Measurements from ENCODE around the gene TTC23L.
A peak's percentile ranks its signal among the peaks of the same experiment; 100 is the strongest.

TTC23L gene

DNA sequence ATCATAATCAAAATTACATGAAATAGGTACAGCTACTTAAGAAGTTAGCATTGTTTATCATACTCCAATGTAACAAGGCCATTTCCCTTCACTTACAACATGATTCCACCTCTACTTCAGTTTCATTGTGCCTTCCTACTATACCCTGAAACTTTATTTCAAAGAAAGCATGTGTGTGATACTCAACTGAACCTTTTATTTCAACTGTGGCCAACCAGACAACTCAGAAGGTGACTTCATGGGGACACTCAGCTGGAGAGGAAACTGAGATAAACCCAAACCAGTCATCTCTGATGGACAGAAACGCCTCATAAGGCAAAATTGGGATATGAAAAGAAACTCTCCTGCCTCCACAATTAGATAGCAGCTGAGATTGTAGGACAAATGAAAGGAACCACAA lies 5.9 kb upstream of the TTC23L start:
- no peak for DNase-seq (ENCODE audit: low spot score)

DNA sequence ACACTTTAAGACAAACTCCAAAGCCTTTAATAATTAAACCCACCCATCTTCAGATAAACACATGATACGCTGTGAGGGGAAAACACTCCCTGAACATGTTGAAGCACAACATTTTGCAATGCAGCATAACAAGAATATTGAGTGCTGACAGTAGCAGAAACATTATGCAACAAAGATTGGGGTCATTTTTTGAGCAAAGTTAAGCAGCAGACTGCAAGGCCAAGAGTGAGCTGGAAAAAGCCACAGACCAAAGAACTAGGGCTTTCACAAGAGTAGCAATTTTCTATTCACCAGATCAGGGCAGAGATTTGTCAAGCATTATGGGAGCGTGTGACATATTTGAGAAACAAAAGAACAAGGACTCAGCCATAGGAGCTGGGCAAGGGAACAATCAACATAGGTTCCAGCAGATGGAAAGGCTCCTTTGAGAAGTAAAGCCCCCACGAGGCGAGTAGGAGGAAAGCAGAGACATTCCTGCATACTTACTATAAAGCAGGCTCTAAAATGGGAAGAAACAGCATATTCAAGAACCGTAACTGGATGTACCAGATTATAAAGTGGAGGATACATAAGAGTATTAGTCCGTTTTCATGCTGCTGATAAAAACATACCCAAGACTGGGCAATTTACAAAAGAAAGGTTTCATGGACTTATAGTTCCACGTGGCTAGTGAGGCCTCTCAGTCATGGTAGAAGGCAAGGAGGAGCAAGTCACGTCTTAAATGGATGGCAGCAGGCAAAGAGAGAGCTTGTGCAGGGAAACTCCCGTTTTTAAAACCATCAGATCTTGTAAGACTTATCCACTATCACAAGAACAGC lies 4.8 kb upstream of the TTC23L start:
- no peak for DNase-seq (ENCODE audit: low spot score)

DNA sequence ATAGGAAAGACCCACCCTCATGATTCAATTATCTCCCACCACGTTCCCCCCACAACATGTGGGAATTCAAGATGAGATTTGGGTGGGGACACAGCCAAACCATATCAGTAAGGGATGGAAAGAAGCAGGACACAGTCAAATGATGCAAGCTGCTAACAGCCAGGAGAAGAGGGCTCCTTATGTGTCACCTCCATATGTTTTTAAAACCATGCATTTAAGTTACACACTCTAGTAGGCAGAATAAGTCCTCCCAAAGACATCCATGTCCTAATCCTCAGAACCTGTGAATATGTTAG lies 4.2 kb upstream of the TTC23L start:
- no peak for DNase-seq (ENCODE audit: low spot score)

DNA sequence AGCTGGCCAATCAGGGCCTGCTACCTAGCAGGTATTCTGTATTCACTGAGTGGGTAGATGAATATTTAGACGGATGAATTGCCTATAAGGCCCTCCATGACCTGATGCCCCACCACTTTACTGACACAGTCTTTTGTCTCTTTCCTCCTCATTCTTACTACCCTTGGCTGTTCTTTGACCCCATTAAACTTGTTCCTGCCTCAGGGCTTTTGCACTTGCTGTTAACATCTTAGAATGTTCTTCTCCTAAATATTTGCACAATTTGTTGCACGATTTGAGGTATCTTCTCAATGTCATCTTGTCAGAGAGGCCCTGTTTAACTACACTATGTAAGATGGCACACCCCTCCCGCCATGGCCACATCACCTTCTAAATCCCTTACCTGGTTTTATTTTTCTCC lies 3.3 kb upstream of the TTC23L start:
- DNase-seq (ENCODE audit: low spot score): no peak

DNA sequence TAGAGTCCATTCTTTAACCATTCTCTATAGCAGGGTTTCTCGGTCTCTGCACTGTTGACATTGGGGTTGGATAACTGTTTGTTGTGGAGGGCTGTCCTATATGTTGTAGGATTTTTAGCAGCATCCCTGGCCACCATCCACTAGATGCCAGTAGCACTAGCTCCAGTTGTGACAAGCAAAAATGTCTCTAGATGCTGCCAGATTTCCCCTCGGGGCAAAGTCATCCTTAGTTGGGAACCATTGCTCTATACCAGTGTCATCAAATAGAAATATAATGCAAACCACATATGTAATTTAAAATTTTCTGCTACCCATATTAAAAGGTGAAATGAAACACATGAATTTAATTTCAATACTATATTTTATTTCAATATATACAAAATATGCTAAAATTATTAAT lies 2.9 kb downstream of the TTC23L start:
- no peak for DNase-seq (ENCODE audit: low spot score)

DNA sequence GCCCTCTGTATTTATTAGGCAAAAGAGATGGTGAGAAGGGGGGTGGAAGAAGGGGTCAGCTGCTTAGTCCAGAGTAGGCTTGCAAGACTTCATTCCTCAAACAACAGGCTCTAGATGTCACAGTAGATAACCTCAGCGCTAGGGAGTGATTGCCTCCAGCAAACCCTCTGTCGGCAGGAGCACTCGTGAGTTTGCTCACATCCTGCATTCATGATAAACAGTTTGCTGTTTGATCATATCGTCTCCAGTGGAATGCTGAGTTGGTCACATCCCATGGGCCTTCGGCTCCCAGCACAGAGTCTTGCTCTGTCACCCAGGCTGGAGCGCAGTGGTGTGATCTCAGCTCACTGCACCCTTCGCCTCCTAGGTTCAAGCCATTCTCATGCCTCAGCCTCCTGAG lies 3.6 kb downstream of the TTC23L start:
- DNase-seq (ENCODE audit: low spot score): peak; percentile 11

DNA sequence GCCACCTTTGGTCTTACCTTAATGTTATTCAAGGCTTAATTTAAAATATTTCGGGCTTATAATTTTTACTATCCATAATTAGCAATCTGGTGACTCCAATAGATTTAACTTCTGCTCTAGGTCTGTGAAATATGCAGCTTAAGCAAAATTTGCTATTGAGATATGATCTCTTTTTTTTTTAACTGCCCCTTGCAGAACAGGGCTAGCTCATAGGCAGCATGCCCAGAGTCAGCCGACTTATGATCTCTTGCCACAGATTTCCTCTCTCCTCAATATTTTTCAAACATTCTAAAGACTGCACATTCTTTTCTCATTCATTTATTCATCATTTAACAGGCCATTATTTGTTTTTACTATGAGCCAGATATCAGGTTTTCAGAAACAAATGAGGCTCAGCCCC lies 4.5 kb downstream of the TTC23L start:
- no peak for DNase-seq (ENCODE audit: low spot score)

DNA sequence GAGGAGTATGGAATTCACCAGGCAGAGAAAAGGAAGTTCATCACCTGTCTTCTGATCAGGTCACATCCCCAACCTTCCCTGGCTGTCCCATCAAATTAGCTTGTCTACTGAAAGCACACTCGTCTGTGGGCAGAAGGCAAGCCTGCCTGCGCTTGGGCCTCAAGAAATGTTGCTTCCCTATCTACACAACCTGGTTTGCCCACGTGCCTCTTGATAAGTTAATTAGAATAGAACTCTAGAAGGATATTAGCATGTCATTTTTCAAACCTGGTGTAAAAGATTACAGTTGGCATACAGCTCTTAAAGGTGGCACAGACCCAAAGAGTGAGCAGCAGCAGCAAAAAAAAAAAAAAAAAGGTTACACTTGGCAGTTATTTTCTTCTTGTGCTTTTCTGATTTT lies 5.1 kb downstream of the TTC23L start:
- DNase-seq (ENCODE audit: low spot score): no peak

DNA sequence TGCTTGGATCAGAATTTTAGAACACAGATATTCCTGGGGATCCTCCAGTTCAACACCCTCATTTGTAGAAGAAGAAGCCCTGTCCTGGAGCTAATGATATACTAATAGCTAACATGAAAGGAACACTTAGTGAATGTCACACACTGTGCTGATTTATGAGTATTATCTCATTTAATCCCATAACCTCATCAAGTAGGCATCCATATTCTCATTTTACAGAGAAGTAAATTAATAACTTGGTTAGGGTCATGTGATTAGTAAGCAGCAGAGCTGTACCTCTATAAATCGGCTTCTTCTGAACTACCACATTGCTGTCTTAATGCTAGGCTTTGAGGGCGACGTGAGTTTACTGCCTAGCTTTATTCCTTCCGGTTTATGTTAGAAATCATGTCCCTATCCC lies 6.0 kb downstream of the TTC23L start:
- no peak for DNase-seq (ENCODE audit: low spot score)

DNA sequence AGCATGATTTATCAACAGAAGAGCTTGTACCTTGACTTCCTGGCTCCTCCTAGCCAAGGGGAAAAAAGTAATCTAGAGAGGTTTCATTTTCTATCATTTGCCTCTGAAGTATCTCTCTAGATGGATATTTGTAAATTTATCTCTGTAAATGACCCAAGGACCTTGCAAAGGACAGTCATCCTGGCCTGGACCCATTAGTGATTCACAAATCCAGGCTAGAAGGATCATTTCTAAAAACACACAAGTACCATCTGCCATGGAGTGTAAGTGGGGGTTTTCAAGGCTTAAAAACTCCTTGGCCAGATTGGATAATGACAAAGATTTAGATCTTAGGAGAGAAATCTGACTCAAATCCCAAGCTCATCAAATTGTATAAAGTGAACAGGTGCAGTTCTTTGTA lies 8.1 kb downstream of the TTC23L start:
- DNase-seq (ENCODE audit: low spot score): no peak

DNA sequence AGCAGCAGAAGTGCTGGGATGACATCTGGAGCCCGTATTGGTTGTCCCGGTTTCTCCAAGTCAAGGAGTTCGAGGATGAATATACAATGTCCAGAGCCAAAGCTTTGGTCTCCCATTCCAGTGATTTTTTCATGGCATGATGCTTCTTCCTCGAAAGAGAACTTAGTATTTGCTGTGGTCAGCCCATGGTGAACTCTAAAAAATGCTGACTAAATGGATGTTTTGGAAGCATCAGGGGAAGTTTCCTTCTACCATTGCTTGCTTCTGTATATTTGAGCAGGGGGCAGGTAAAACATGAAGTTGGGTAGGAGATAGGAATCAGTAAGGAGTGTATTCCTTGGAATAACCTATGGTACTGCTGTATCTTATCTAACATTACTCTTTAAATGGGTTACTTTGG lies 8.6 kb downstream of the TTC23L start:
- DNase-seq (ENCODE audit: low spot score): no peak

DNA sequence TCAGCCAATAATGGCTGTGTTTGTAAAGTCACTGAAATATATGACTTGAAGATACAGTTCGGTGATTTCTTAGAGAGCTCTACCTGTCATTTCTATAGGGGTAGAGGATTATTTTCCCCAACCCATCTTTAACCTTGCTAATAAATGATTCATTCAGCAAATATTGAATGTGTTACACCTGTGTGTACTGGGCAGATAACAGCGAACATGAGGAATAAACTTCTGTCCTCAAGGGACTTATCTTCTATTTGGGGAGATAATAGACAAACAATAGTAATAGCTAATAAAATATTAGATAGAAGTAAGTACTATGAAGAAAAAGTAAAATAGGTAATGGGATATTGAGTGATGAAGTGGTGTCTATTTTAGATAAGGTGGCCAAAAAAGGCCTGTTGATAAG lies 9.3 kb downstream of the TTC23L start:
- no peak for DNase-seq (ENCODE audit: low spot score)

DNA sequence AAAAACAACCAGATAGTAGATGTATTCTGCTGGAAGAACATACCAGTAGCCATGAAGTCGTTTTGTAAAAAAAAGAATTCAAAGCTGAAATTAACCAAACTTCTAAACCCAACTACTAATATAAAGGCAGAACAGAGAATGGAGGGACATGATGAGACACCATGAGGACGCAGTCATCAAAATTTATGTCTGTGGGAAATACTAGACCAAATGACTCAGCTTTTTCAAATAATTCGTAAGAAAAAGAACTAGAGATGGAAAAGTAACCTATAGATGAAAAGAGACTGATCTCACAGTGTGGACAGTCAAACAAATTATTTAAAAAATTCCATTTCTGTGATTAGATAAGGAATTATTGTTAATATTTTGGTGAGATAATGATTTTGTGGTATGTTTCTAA lies 10.3 kb downstream of the TTC23L start:
- DNase-seq (ENCODE audit: low spot score): no peak

DNA sequence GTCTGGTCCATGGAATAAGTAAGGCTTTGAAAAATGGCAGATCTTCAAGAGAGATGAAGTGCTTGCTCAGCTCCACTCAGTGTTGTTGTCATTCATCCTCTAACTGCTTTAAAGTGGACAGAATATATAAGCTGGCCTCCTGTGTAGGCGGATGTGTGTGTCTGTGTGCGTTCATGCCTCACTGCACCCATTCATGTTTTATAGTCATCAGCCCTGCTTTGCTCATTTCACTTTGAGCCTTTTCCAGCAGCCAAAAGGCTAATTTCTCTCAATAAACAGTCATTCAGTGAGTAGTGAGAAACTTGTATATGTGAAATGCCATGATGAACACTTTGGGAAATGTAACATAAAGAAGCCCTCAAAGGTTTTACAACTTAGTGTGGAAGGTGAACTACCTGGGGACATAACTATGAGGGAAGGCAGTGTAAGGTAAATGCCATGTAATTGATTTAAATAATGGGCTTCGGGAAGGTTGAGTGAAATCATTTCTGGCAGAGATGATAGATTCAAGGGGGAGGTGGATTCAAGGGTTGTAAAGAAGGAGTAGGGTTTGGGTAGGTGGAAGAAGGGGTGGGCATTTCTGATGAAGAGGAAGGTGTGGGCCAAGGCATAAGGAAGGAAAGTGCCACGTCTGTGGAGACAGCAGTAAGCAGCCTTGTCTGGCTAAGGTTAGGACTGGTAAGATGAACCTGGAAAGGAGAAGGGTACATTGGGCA lies 15.7 kb downstream of the TTC23L start:
- no peak for DNase-seq (ENCODE audit: low spot score)

DNA sequence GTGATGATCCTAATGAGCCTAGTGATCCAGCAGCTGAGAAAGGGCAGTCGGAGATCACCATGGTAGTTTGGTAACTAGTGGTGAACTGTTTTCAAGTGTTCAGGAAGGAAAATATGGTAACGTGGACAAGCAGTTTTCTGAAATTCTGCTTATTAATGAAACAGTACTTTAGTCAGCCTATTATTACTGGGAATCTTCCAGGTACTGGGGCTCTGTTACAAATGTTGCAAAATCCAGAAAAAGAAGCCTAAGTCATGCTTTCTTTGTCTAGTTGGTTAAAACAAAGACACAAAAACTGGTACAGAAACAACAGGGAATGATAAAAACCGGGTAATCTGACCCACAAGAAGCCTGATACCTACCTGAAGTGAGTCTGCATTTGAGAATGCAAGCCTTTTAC lies 18.2 kb downstream of the TTC23L start:
- no peak for DNase-seq (ENCODE audit: low spot score)

DNA sequence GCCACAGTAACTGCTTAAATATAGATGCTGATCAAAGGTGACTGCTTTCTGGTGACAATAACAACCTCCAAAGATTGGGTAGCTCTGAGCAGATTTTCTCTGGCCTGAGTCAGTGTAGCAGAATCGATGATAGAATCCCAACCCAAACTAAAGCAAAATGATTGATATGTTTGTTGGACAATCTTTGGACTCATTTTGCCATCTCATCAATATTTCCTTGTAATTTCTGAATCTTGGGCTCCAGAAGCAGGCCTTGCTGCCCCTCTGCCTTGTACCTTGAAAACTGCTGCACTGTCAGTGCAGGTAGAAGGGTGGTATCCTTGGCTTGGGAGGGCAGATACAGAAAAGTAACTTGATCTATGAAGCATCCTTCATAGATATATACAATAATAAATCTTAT lies 18.9 kb downstream of the TTC23L start:
- DNase-seq (ENCODE audit: low spot score): no peak

DNA sequence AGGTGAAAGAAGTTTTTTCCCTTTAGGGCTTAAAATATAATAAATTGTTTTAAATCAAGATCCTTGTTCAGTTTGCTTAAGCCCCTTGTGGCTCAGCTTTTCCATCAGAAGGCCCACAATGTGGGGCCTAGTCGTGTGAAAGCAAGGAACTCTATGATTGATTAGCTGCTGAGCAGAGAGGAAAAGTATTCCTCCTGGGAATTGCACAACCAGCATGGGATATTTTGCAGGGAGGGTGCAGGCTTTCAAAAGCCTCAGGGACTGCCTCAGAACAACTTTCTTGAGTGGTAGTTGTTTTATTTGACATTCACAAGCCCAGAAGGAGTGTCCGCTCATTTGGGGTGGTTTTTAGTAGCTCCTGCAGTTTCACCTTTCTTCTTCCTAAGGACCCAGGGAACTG lies 19.8 kb downstream of the TTC23L start:
- no peak for DNase-seq (ENCODE audit: low spot score)

DNA sequence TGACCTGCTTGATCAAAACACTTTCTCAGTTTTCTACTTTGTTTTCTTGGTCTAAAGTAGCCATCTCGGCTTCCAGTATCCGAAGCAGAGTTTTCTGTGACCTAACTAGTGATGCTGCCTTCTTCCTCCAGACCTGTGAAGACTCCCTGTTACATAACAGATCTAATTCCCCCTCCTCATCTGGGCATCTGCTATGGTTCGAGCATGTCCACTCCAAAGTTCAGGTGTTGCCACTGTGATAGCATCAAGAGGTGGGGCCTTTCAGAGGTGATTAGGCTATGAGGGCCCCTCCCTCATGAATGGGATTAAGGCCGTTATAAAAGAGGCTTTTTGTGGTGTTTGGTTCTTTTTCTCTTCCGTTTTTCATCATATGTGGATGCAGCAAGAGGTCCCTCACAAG lies 20.3 kb downstream of the TTC23L start:
- DNase-seq (ENCODE audit: low spot score): no peak

DNA sequence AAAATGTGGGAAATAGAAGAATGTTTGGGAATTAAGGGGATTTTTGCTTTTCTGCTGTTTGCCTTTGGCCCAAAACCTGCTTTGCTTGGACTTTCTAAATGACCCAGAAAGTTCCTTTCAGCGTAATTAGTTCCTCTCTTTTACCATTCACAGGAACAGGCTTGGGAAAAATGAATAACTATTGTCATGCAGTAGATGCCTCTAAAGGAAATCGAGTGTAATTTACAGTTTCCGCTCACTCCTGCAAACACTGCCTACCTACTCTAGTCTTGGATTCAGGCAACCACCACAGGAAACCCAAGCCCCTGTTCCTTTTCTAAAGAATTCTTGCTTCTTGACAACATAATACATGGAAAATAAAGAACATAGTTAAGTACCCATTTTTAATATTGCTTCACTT lies 25.0 kb downstream of the TTC23L start:
- DNase-seq (ENCODE audit: low spot score): no peak

DNA sequence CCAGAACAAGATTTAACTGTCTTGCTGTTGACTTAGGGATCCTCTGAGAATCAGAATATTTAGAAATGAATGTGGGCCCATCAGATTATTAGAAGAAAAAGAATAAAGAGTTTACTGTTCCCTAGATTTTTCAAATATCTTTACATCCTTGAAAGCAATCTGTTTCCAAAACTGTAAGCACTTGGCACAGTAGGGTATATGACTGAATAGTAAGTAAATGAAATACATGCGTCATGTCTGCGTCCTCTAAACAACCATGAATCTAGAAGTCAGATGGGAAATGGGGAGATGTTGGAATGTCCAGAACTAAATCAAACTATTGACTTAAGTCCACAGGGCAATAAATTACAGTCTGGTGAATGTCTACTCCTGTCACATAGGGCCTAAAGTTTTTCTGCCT lies 26.1 kb downstream of the TTC23L start:
- no peak for DNase-seq (ENCODE audit: low spot score)

DNA sequence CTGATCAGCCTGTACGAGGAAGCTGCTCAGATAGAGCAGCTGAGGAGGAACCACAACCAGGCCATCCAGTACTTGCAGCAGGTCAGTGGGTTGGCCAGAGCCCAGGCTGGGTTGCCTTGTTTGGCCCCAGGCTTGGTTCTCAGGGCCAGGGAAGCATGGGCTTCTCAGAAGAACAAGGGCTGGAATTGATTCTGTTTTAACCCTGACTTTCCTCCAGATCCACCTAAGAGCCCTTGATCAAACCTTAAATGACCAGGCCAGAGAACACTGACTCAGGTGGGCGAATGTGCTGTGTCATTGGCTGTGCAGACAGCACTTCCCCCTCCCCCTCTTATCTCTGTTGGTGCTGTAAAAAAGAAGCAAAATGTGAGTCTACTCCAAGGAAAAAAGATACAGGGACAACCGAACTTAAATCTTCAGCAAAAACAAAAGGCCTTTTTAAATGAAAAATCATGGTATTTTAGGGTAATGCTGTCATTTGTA lies 28.1 kb downstream of the TTC23L start:
- DNase-seq (ENCODE audit: low spot score): no peak

DNA sequence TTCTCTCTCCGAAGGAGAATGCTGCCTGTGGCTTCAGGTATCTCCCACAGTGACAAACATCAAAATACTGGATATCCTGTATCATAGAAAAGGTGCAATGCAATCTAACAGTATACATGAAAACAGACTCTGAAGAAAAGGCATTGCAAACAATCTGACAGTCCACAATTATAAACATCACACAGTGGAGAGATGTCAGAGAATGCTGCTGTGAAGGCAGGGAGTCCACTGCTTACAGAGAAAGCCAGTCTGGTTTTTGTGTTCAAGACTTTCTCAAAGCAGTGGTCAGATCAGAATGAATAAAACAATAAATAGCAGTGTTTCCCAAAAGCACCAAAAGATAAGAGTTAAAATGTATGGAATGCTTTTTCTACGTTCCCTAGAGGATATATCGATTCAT lies 28.7 kb downstream of the TTC23L start:
- no peak for DNase-seq (ENCODE audit: low spot score)

DNA sequence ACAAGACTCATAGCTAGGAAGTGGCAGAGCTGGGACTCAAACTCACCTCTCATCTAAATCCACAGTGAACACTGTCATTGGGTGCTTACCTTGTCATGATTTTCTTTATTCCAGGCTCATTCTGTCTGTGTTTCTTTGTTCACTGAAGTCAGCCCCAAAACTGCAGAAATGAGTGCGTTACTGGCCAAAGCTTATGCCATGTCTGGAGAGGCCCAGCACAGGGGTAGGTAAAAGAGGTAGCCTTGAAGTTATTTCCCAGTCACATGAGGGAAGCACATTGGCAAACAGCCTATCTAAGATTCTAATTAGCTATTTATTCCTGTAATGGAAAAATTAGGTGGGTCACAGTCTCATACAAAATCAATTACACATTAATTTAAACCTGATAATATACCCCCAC lies 29.8 kb downstream of the TTC23L start:
- DNase-seq (ENCODE audit: low spot score): no peak

DNA sequence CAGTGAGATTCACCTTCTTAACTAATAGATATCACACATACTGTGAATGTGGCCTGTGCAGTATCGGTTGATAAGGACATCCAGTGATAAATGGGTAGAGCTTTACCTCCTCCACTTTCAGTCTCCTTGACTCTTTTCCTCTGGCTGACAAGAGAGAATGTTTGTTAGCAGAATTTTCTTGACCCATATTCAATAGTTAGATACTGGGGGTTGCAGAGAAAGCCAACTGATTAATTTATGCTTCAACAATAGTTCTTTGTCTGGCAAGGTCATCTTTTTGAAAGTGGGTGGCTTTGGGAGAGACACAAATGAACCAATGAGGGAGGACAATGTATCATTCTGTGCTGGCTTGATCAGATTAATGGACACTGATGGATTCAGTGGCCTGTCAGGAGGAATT lies 30.3 kb downstream of the TTC23L start:
- no peak for DNase-seq (ENCODE audit: low spot score)

All from SK-N-DZ (cell line).